Hippocampal formation (tissue), 2 donors: Measurements from ENCODE around the gene SLC35G4.
"Not testable (repeated sequence)": the region's sequence is repeated elsewhere in the genome, so short reads cannot be mapped to it uniquely, and the experiment has no call there.

Experiments used
- DNase-seq, 2 donors: peaks; one replicate each; lab custom pipeline; 2025; lab: John Stamatoyannopoulos, UW

The SLC35G4 gene

DNA sequence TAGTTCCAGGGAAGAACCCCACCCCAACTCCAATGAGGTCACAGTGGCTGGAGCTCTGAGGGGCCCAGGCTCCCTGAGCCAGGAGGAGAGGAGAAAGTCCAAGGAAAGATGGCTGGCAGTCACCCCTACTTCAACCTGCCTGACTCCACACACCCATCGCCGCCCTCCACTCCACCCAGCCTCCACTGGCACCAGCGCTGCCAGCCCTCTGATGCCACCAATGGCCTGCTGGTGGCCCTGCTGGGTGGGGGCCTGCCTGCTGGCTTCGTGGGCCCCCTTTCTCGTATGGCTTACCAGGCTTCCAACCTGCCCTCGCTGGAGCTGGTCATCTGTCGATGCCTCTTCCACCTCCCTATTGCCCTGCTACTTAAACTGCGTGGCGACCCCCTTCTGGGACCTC is at the start of gene SLC35G4:
SLC35G4 (plus strand) TSS at position 109 of the 400 bp plus-strand sequence; CDS start at position 109, 0 bp downstream.
- DNase-seq: not testable (repeated sequence)

DNA sequence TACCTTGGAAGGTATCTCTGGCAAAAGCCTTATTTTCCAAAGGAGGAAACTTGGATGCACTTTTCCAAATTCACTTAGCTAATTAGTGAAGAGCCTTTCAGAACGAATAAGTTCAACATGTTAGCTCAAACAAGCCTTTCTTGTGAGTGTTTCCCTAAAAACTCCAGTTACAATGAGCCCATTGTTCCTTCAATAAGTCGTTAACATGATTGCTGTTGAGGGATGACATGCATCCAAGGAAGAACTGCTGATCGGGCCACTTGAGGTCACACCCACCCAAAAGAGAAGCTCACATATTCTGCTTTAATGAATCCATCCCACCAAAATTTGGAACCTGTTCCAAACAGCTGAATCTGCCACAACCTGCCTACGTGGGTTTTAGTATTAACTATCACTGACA is 48.1 kb upstream of the SLC35G4 start:
- DNase-seq: no peak

DNA sequence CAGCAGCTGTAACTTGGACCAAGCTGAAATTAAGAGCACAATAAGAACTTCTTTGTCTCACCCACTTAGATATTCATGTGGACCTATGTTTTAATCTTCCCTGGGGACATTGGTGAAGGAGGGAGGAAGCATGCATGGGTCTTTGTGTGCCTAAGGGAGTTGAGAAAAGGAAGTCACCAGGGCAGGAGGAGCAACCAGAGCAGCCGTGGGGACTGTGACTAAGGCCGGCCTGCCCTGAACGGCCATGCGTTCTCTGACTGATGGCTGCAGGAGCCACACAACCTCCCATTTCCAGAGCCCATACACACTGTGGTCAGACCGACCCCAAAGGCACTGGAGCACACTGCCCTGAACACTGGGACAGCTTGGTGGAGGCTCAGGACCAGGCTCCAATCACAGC is 43.7 kb upstream of the SLC35G4 start:
- DNase-seq: no peak

DNA sequence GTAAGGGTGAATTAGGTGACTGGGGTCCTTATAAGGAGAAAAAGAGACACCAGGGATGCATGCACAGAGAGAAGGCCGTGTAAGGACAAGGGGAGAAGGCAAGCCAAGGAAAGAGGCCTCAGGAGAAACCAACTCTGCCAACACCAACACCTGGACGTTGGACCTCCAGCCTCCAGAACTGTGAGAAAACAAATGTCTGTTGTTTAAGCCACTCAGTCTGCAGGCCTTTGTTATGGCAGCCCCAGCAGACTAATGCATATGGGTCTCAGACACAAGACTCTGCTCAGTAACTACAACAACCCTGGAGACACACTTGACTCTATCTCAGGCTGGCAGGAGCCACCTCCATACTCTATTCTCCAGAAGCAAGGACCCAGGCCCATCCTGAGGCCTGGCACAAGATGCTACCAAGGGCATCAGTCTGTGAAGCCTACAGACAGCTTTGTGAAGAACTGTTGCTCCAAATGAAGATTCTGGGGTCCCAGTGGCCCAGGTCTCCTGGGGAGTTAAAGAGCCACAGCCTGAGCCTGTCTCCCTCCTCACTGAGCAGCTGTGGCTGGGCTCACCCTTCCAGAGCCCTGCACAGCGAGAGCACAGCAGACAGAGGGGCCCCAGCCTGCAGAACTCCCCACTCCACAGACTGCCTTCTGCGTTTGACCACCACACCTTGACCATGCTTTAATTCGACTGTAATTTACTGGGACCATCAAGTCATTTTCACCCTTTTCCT is 43.0 kb upstream of the SLC35G4 start:
- no peak for DNase-seq

DNA sequence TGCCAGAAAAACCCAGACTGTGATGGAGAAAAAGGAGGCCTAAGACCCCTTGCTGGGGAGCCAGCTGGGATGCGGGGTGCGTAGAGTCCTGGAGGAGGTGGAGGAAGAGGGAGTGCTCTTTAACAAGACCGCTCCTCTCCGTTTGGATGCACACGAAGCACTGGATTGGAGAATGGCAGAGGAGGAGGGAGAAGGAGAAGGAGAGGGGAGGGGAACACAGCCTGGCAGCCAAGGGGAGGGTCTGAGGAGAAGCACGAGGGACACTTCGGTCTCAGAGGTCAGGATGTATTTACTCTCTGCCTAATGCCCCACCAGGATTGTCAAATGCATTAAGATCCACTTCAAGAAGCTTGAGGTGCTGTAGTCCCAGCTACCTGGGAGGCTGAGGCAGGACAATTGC is 42.0 kb upstream of the SLC35G4 start:
- no peak for DNase-seq

DNA sequence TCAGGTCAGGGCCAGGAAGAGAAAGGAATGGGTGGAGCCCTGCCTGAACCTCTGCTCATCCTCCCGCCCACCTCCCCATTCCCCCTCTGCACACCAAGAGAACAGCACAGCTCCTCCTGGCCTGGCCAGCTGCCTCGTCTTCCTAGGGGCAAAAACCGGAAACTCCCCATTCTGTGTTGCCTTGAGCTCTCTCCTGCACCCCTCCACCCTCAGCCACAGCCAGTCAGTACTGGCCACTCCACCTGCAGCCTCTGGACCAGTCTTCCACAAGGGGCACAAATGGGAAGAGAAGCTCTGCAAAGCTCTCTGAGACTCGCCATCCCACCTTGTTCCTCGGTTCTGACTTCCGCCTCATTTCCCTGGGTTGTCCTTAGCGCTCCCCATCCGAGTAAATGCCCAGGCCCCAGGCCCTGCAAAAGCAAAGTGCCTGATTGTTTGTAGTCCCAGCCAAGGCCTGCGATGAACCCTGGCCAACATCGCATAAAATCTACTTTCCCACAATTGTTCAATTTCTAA is 39.3 kb upstream of the SLC35G4 start:
- DNase-seq: no peak

DNA sequence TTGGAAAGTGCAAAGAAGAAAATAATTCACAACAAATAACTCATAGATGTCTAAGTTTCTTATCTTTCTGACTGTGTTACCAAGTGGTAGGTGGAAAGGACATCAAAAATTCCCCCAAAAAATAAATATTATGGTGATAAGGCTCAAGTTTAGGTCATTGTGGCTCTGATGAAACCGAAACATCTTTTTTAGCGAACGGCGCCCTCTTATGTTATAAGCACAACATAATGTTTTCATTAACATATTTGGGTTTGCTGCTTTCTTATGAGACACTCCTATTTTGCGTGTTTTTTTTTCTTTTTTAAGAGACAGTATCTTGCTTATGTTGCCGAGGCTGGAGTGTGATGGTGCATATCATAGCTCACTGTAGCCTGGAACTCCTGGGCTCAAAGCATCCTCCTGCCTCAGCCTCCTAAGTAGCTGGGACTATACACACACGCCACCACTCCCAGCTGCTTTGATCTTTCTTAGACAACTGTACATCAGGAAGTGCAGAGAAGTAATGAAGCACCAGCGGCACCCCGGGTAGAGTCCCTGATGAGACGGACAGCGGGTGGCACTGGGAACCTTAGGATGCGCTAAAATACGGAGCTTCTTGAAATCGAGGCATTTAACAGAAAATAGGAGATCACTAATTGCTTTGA is 38.5 kb upstream of the SLC35G4 start:
- no peak for DNase-seq

DNA sequence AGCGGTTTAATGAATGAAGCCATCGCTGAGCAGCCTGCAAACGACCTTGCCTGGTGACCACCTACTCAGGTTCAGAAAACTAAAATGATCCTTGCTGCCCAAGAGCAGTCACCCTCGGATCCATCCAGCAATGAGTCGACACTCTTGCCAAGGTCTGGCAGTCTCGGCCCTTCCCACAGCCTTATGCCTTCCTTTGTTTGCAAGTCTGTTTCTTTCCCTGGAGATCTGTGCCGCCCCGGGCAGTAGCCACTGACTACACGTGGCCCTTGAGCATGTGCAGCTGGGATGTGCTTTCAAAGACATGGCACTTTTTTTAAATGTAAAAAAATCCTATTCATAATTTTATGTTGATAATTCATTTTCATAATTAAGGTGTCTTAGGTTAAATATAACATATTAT is 37.2 kb upstream of the SLC35G4 start:
- DNase-seq: no peak

DNA sequence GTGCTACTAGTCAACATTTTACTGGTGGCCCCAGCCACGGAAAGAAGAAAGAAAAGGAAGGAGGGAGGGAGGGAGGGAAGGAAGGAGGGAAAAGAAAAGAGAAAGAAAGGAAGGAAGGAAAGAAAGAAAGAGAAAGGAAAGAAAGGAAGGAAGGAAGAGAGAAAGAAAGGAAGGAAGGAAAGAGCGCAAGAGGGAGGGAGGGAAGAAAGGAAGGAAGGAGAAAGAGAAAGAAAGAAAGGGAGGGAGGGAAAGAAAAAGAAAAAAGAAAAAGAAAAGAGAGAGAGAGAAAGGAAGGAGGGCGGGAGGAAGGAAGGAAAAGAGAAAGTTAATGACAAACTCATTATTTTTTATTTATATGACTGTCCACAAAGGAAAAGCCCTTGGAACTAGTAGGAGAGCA is 34.9 kb upstream of the SLC35G4 start:
- DNase-seq: no peak

DNA sequence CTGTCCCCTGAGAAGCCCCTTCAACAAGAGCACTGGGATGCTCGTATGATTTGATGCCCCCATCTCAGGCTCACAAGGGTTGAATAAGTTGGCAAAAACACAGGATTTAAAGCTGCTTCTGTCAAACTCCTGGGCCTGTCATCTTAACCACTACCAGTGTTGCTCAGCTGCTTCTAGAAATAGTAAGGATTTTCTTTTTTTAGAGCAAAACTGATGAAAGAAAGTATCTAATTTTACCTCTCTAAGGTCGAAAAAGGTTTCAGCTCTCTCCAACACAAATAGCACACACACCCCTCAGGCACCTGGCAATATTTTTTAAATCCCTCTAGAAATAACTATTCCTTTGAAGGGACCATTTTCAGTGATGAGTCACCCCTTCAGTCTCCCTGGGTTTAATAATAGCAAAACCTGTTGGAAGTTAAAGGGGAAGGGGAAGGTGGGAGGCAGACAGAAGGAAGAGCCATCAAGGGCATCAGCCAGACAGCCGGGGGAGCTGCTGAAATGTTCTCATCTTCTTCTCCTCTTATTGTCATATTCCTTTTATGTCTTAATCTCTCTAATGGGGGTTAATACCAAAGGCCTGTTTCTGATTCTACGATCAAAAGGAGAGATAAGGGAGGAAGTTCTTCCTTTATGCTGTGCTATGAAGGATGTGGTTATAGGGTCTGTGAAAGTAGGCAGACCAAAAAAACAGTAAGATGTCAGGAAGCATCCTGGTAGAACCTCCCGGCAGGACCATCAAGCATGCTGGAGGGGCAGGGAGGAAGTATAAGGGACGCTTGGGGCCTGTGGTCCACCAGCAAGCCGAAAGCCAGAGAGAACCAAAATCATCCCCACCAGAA is 31.9 kb upstream of the SLC35G4 start:
- no peak for DNase-seq

DNA sequence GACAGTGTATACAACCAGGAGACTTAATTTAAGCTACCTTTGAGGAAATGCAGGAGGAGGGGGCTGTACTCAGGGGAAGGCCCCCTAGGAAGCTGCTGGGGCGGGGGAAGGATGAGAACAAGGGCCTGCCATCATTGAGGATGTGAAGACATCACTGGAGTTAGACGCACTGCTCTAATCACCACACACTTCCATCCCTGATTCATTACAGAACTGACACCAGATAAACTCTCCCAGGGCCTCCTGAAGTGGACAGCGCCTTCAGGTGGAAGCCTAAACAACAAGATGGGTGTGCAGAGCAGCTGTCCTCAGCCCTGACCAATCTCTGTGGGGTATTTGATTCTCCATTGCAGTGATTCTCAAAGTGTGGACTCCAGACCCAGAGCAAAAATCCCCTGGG is 30.6 kb upstream of the SLC35G4 start:
- DNase-seq: no peak

DNA sequence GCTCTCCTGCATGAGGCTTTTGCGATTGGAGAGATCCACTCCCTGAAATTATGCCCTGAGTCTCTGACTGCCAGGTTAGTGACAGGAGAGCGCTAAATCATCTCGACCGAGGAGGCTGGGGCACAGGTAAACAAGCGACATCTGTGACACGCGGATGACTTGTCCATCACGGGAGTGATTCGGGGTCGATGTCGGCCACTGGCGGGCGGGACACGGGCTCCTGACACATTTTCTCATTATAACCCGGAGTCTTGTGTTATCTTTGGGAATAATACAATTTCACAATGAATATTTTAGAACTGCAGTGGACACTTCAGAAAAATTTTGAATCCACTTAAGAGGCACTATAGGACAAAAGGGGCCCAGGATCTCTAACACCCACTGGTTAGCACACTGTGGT is 29.5 kb upstream of the SLC35G4 start:
- no peak for DNase-seq

DNA sequence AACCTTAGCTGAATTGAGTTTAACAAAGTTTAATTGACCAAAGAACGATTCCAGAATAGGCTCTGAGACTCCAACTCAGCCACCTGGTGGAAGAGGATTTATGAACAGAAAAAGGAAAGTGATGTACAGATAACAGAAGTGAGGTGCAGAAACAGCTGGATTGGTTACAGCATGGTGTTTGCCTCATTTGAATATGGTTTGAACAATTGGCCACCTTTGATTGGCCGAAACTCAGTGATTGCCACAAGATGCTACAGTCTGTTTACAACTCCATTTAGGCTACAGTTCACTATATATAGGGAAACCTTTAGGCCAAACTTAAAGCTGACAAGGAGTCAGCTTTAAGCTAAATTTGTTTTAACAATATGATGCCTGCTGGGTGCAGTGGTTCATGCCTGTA is 28.1 kb upstream of the SLC35G4 start:
- DNase-seq: no peak

DNA sequence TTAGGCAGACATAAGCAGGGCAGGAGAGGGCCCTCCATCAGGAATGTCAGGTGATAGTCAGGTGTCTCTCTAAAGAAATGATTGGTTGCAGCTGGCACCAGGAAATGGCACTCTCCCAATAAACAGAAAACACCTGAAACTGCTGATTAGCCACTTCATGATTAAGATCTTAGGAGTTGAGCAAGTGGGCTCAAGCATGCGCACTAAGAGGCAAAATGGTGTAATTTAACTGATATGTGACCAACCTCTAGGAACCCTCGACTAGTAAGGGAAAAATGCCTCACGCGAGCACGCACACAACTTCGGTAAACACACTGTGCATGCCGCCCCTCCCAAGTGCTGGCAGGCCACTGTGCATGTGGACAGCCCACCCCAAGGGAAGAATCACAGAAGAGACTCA is 23.8 kb upstream of the SLC35G4 start:
- DNase-seq: no peak

DNA sequence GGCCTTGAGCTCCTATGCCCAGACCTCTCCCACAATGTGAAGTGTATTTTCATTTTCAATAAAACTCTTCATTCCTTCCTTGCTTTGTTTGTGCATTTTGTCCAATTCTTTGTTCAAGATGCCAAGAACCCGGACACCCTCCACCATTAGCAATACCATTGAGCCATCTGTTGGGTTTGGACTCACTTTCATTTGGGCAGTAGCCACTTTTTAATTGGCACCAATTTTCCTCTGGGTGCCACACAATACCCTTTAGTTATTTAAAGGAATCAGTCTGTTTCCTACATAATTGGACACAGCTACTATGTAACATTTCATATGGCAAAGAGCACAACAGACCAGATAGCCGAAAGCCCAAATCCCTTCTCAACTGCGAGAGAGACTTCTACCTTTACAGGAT is 22.5 kb upstream of the SLC35G4 start:
- no peak for DNase-seq

DNA sequence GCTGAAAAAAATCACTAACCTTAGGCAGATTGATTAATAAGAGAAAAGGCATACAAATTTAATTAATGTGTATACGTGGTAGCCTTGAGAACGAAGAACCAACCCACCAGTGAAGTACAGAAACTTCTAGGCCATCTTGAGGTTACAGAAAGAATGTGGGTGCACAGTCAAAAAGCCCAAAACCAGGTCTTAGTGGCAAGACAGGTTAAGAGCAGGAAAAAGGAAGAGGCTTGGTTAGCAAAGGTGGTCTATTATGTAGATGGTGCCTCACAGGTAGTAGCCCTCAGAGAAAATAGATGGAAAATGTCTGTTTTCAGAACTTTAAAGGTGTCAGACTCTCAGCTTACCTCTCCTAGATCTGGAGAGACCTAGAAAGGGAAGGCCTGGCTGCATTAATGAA is 22.0 kb upstream of the SLC35G4 start:
- no peak for DNase-seq

DNA sequence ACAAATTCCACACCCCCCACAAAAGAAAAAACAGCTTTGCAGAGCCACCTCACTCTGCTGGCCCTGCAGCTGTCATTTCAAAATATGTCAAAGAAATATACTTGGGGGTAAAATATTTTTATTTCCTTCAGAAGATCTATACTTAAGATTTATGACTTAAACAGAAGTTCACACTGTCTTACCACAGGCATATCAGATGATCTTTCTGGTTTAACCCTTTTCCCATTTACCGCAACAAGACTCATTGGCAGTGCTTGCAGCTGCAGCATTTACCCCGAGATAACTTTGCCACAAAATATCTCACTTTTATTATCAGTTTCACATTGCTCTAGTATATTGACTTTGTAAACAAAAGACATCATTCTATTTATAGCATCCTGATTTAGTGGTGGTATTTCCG is 21.6 kb upstream of the SLC35G4 start:
- DNase-seq: no peak

DNA sequence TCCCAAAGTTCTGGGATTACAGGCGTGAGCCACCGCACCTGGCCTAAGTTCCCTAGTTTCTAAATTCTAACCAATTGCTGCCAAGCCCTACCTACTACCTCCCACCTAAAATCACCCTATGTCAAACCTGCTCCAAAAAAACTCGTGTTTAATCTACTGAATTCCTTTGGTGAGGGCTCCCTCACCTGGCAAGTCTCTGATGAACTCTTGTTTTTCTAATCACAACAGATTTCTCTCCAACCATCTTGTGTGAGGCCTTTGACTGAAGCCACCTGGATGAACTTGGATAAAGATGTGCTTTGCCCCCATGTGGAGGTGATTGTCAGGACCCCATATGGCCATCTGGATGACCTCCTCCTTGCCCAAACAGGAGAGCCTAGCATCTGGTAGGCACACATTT is 17.4 kb upstream of the SLC35G4 start:
- DNase-seq: no peak

DNA sequence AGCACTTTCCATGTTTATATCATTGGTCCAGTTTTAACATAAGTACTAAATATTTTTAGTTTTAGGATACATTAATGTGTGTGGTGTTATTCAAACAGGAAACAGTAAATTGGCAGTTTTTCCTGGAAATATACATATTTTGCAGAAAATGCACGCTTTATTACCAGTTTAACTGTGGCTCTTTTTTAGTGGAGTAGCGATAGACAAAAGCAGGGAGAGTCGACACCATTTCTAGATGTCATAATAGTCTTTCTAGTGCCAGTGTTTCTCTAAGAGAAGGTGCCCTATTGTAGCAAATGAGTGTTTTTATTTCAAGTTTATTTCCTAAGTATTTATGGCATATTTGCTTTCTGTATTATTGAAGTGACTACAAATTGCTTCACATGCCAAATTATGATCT is 9.1 kb upstream of the SLC35G4 start:
- DNase-seq: no peak

DNA sequence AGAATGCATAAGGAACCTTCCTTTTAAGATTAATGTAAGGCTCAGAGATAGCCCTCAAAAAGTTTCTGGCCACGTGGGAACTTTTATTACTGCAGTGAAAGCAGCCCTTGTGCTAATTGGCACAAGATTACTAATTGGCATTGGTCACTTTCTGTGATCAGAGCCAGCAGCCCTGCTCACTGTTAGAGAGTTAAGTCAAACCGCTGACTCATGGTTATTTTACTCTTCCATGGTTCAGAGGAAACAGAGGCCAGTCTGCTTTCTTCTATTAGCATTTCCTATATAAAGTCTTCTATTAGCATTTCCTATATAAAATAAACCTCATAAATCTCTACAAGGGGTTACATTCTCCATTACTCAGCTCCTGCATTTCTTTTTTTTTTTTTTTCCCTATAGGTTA is 1.5 kb upstream of the SLC35G4 start:
- peak in 1 of 2 donors; percentile 15 for DNase-seq

DNA sequence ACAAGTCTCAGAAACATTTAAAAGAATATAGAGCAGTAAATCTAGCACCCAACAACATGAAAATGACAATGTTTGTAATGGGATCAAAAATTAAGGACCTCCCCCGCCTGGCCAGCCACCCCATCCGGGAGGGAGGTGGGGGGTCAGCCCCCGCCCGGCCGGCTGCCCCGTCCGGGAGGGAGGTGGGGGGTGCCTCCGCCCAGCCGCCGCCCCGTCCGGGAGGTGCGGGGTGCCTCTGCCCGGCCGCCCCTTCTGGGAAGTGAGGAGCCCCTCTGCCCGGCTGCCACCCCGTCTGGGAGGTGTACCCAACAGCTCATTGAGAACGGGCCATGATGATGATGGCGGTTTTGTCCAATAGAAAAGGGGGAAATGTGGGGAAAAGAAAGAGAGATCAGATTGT is 778 bp upstream of the SLC35G4 start:
- DNase-seq: not testable (repeated sequence)

DNA sequence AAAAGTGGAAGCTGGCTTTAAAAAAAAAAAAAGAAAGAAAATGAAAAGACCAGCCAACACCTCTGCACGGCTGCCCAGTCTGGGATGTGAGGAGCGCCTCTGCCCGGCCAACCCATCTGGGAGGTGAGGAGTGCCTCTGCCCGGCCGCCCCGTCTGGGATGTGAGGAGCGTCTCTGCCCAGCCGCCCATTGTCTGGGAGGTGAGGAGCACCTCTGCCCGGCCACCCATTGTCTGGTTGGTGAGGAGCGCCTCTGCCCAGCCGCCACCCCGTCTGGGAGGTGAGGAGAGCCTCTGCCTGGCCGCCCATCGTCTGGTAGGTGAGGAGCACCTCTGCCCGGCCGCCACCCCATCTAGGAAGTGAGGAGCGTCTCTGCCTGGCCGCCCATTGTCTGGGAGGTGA is 3.7 kb downstream of the SLC35G4 start:
- DNase-seq: not testable (repeated sequence)

DNA sequence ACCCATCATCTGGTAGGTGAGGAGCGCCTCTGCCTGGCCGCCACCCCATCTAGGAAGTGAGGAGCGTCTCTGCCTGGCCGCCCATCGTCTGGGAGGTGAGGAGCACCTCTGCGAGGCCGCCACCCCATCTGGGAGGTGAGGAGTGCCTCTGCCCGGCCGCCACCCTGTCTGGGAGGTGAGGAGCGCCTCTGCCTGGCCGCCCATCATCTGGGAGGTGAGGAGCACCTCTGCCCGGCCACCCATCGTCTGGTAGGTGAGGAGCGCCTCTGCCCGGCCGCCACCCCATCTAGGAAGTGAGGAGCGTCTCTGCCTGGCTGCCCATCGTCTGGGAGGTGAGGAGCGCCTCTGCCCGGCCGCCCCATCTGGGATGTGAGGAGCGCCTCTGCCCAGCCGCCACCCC is 4.2 kb downstream of the SLC35G4 start:
- not testable (repeated sequence) for DNase-seq
